Panc1 (cell line): Measurements from ENCODE around the gene AMIGO1. TPM values are rescaled to one million over a fixed set of nuclear protein-coding genes. Genes with fewer than 3 reads are reported as not detected.

Experiments
- ATAC-seq: fragments of 200-7000 bp; cut with Tn5 transposase; 2 replicates; pipeline ENCODE4 v1.9.1; 2020; ENCODE audit warnings: mild to moderate bottlenecking, moderate library complexity
- BruUV-seq: library from RNA; stranded (reverse); fragments of 400-500 nt; replicated peaks from 2 replicates; lab custom pipeline; 2021; lab: Mats Ljungman, UMichigan
- CTCF ChIA-PET: fragments of 300-600 bp; sonication (Branson Sonifier 250); formaldehyde crosslinking; loops from one replicate; lab custom pipeline; 2022; ENCODE audit warnings: antibody characterized with exemption; lab: Charles Lee
- POLR2A ChIA-PET: fragments of 300-600 bp; sonication (Branson Sonifier 250); formaldehyde crosslinking; loops from one replicate; lab custom pipeline; 2022; ENCODE audit warnings: antibody characterized with exemption; lab: Charles Lee
- DNase-seq: peaks from one replicate; pipeline ENCODE4 v3.0.0-alpha.2; 2010; ENCODE audit warnings: low read depth, low spot score
- H3K27ac ChIP-seq: 2 replicates; pipeline ENCODE4 v1.5.1; 2011; ENCODE audit warnings: mild to moderate bottlenecking, low read length, inconsistent platforms
- H3K27me3 ChIP-seq: fragments of 200-500 bp; sonication (Bioruptor generic); 2 replicates; pipeline ENCODE4 v1.6.0; 2014; ENCODE audit warnings: low read length, inconsistent platforms; ENCODE audit not compliant: control insufficient read depth, insufficient read depth
- H3K36me3 ChIP-seq: fragments of 200-500 bp; sonication (Bioruptor generic); 2 replicates; pipeline ENCODE4 v1.5.1; 2014; ENCODE audit warnings: inconsistent platforms, mild to moderate bottlenecking, low read length, moderate library complexity; ENCODE audit not compliant: control insufficient read depth, insufficient read depth
- H3K4me1 ChIP-seq: 2 replicates; pipeline ENCODE4 v1.5.1; 2011; ENCODE audit warnings: inconsistent platforms, mild to moderate bottlenecking, low read length, moderate library complexity; ENCODE audit not compliant: control insufficient read depth, insufficient read depth
- H3K4me3 ChIP-seq, 2 experiments: 2 replicates each; pipeline ENCODE4 v1.5.1; 2011 to 2012; ENCODE audit warnings: low read depth in 2 of 2, low read length in 2 of 2, mild to moderate bottlenecking in 2 of 2, inconsistent platforms in 1 of 2, moderate library complexity in 1 of 2
- H3K9me3 ChIP-seq: fragments of 200-500 bp; sonication (Bioruptor generic); 2 replicates; pipeline ENCODE4 v1.5.1; 2014; ENCODE audit warnings: low read depth, mild to moderate bottlenecking, inconsistent platforms, low read length, moderate library complexity; ENCODE audit not compliant: control insufficient read depth, insufficient read depth
- POLR2AphosphoS5 ChIP-seq: IDR thresholded peaks from 2 replicates; pipeline ENCODE4 v1.6.1; 2012; ENCODE audit warnings: mild to moderate bottlenecking, low read depth, low read length, moderate library complexity
- SIN3A ChIP-seq: IDR thresholded peaks from 2 replicates; pipeline ENCODE4 v1.6.1; 2012; ENCODE audit warnings: low read depth, mild to moderate bottlenecking, low read length, moderate library complexity, borderline replicate concordance; ENCODE audit not compliant: insufficient read depth
- TCF7L2 ChIP-seq: IDR thresholded peaks from 2 replicates; pipeline ENCODE4 v1.6.1; 2011; ENCODE audit warnings: mild to moderate bottlenecking, low read depth, low read length, inconsistent platforms
- in situ Hi-C: cut with HindIII; loops from 2 replicates; pipeline ENCODE4 v1.10.0; 2016; ENCODE audit warnings: low sequenced_read_pairs, low pct_unique_long_range_greater_than_20kb
- intact Hi-C: fragments of 100-400 bp; cut with micrococcal nuclease; formaldehyde crosslinking; loops from one replicate; pipeline ENCODE4 v1.10.0; 2022; ENCODE audit not compliant: unreplicated experiment
- total RNA-seq: library from RNA; stranded (reverse); gene quantifications from one replicate; pipeline ENCODE4 v1.2.1, GENCODE V29; 2021; ENCODE audit not compliant: unreplicated experiment
- TF ChIP-seq, protein P1 (sequence below), 2 experiments: IDR thresholded peaks; 2 replicates each; pipeline ENCODE4 v1.6.1; 2011 to 2012; ENCODE audit warnings: low read depth in 2 of 2, control low read depth in 1 of 2, low read length in 1 of 2, mild to moderate bottlenecking in 1 of 2, moderate library complexity in 1 of 2; ENCODE audit not compliant: insufficient read depth in 1 of 2
- TF ChIP-seq, protein P2 (sequence below): fragments of 450-650 bp; IDR thresholded peaks from 2 replicates; pipeline ENCODE4 v1.5.1; 2017; ENCODE audit warnings: mild to moderate bottlenecking

AMIGO1 gene
- total RNA-seq, 1 experiment from 2014 or later, result 0.64 TPM

DNA sequence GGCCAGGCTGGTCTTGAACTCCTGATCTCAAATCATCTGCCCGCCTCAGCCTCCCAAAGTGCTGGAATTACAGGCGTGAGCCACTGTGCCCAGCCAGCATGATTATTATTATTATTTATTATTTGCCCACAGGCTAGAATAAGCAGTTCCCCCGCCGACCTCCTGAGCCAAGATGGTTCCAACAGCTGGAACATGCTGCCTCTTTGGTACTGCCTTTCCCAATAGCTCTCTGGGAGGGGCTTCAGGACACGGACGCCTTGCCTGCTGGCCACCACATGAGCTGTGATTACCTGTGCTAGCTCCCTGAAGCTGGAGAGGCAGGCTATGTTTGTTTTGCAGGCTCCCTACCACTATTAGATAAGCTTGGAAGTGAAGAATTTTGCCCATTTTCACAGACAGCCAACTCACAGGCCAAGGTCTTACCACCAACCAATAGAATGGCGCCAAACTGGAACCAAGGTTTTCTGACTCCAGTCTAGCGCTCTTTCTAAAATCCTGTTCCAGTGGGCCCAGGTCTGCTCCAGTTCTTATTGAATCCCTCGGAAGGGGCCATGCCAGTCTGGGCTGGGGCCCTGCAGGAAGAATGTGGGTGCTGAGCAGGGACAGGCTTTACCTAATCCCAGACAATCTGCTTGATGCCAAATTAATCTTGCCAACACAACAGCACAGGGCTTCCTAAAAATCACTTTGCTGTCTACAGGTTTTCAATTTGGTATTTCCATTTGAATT lies 28.1 kb upstream of the AMIGO1 start:
- DNase-seq (no peak), ATAC-seq (no peak)
- ChIA-PET POLR2A (interaction anchor here (0.6 kb wide), 1 partner anchor 42 kb away, joined by 3 read pairs; no protein-coding TSS in a partner anchor), CTCF (no interaction called here)
- no TSS peak for BruUV-seq
- TF ChIP-seq, protein P1, sequence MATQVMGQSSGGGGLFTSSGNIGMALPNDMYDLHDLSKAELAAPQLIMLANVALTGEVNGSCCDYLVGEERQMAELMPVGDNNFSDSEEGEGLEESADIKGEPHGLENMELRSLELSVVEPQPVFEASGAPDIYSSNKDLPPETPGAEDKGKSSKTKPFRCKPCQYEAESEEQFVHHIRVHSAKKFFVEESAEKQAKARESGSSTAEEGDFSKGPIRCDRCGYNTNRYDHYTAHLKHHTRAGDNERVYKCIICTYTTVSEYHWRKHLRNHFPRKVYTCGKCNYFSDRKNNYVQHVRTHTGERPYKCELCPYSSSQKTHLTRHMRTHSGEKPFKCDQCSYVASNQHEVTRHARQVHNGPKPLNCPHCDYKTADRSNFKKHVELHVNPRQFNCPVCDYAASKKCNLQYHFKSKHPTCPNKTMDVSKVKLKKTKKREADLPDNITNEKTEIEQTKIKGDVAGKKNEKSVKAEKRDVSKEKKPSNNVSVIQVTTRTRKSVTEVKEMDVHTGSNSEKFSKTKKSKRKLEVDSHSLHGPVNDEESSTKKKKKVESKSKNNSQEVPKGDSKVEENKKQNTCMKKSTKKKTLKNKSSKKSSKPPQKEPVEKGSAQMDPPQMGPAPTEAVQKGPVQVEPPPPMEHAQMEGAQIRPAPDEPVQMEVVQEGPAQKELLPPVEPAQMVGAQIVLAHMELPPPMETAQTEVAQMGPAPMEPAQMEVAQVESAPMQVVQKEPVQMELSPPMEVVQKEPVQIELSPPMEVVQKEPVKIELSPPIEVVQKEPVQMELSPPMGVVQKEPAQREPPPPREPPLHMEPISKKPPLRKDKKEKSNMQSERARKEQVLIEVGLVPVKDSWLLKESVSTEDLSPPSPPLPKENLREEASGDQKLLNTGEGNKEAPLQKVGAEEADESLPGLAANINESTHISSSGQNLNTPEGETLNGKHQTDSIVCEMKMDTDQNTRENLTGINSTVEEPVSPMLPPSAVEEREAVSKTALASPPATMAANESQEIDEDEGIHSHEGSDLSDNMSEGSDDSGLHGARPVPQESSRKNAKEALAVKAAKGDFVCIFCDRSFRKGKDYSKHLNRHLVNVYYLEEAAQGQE (IDR thresholded peaks at IDR 0.05; ENCODE audit: insufficient read depth in 1 of 2, low read depth in 2 of 2, low read length in 1 of 2), result no peak
- TF ChIP-seq SIN3A (no peak), TCF7L2 (no peak), POLR2AphosphoS5 (no peak)
- TF ChIP-seq, protein P2, sequence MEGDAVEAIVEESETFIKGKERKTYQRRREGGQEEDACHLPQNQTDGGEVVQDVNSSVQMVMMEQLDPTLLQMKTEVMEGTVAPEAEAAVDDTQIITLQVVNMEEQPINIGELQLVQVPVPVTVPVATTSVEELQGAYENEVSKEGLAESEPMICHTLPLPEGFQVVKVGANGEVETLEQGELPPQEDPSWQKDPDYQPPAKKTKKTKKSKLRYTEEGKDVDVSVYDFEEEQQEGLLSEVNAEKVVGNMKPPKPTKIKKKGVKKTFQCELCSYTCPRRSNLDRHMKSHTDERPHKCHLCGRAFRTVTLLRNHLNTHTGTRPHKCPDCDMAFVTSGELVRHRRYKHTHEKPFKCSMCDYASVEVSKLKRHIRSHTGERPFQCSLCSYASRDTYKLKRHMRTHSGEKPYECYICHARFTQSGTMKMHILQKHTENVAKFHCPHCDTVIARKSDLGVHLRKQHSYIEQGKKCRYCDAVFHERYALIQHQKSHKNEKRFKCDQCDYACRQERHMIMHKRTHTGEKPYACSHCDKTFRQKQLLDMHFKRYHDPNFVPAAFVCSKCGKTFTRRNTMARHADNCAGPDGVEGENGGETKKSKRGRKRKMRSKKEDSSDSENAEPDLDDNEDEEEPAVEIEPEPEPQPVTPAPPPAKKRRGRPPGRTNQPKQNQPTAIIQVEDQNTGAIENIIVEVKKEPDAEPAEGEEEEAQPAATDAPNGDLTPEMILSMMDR, result no peak
- Histone ChIP-seq H3K27ac (no peak overlapping the region), H3K9me3 (no peaks in the 10 kb centered on the region), H3K4me1 (0 out of 2 replicates have a peak, but pooled peaks cover under 1% of the 10 kb centered on the region), H3K4me3 (no peak overlapping the region), H3K36me3 (no peaks in the 10 kb centered on the region), H3K27me3 (no peaks in the 10 kb centered on the region)
- in situ Hi-C loops (no loop called here), intact Hi-C loops (loop anchor here (10.0 kb wide), 1 partner anchor 103 kb away; no protein-coding TSS in a partner anchor)

DNA sequence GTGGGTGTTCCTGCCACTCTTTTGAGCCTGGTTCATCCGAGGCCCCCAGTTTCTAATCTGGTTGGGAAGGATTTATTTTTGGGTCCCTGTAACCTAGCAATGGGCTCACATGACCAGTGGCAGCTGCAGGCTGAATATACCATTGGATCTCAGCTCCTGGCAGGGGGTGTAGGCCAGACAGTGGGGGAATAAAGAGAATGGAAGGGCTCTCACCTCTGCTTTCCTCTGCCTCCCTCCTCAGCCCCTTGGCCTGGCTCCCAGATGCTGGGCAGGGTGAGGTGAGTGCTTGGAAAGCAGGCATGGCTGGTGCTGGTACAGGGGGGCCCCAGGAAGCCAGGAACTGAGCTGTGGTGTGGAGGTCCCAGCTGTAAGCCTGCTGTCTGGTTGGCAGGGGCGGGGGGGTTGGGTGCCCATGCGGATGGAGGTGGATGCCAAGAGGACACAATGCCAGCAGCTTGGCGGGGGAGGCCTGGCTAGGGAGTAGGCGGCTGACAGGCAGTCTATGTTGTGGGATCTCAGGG lies 26.5 kb upstream of the AMIGO1 start:
- Histone ChIP-seq H3K36me3 (no peaks in the 10 kb centered on the region), H3K4me1 (0 out of 2 replicates have a peak, but pooled peaks cover 3% of the 10 kb centered on the region), H3K4me3 (no peak overlapping the region), H3K9me3 (no peaks in the 10 kb centered on the region), H3K27ac (no peak overlapping the region), H3K27me3 (no peaks in the 10 kb centered on the region)
- ChIA-PET POLR2A (no interaction called here), CTCF (no interaction called here)
- TF ChIP-seq, protein P2, result no peak
- TF ChIP-seq TCF7L2 (no peak), POLR2AphosphoS5 (no peak), SIN3A (no peak)
- TF ChIP-seq, protein P1 (IDR thresholded peaks at IDR 0.05; ENCODE audit: insufficient read depth in 1 of 2, low read depth in 2 of 2, low read length in 1 of 2), result no peak
- ATAC-seq (no peak), DNase-seq (no peak)
- in situ Hi-C loops (no loop called here), intact Hi-C loops (loop anchor here (10.0 kb wide), 1 partner anchor 101 kb away; no protein-coding TSS in a partner anchor)
- no TSS peak for BruUV-seq
